WTC11 (cell line): ENCODE data around the gene ANAPC7. TPM values are rescaled to one million over a fixed set of nuclear protein-coding genes. Genes with fewer than 3 reads are reported as not detected.

Source experiments
- ATAC-seq: fragments of 200-7000 bp; cut with Tn5 transposase; 2 replicates; pipeline ENCODE4 v1.10.0; 2021; ENCODE audit warnings: mild to moderate bottlenecking, moderate library complexity
- CTCF ChIA-PET: fragments of 300-600 bp; sonication (Branson Sonifier 250); formaldehyde crosslinking; loops from one replicate; lab custom pipeline; 2021; ENCODE audit warnings: antibody characterized with exemption; lab: Charles Lee
- POLR2A ChIA-PET: fragments of 350-600 bp; sonication (Branson Sonifier 250); formaldehyde crosslinking; loops from one replicate; lab custom pipeline; 2021; ENCODE audit warnings: antibody characterized with exemption; lab: Charles Lee
- DNase-seq: peaks from one replicate; pipeline ENCODE4 v3.0.0; 2021; ENCODE audit warnings: low spot score
- H3K27ac Mint-ChIP-seq: 2 replicates; pipeline ENCODE4 v1.8.0; 2021; ENCODE audit warnings: mixed read lengths
- H3K27me3 Mint-ChIP-seq: 2 replicates; pipeline ENCODE4 v1.8.0; 2021; ENCODE audit warnings: low read depth, mild to moderate bottlenecking, moderate library complexity, mixed read lengths
- H3K36me3 Mint-ChIP-seq: 2 replicates; pipeline ENCODE4 v1.8.0; 2021; ENCODE audit warnings: mixed read lengths
- H3K4me1 Mint-ChIP-seq: 2 replicates; pipeline ENCODE4 v1.8.0; 2022; ENCODE audit warnings: mixed read lengths
- H3K4me3 Mint-ChIP-seq: 2 replicates; pipeline ENCODE4 v1.8.0; 2021; ENCODE audit warnings: mild to moderate bottlenecking, moderate library complexity, mixed read lengths
- H3K9me3 Mint-ChIP-seq: 2 replicates; pipeline ENCODE4 v1.8.0; 2021; ENCODE audit warnings: mixed read lengths
- ATF1 ChIP-seq: sonication (generic); formaldehyde crosslinking; IDR thresholded peaks from 2 replicates; pipeline ENCODE4 v1.8.1; 2023; ENCODE audit warnings: mild to moderate bottlenecking, moderate library complexity, missing genetic modification reagents
- ELF4 ChIP-seq: sonication (generic); formaldehyde crosslinking; IDR thresholded peaks from 2 replicates; pipeline ENCODE4 v1.8.1; 2022; ENCODE audit warnings: low read depth, mild to moderate bottlenecking, moderate library complexity, missing genetic modification reagents
- GRHL2 ChIP-seq: fragments of 250-450 bp; sonication (Bioruptor Pico); IDR thresholded peaks from 2 replicates; pipeline ENCODE4 v1.8.0; 2022; ENCODE audit warnings: mild to moderate bottlenecking, moderate library complexity; ENCODE audit not compliant: insufficient replicate concordance, severe bottlenecking
- HMGA2 ChIP-seq: fragments of 250-450 bp; sonication (Bioruptor Pico); IDR thresholded peaks from 2 replicates; pipeline ENCODE4 v1.4.0; 2021; ENCODE audit warnings: mild to moderate bottlenecking, moderate library complexity
- JAZF1 ChIP-seq: fragments of 250-450 bp; sonication (Bioruptor Pico); IDR thresholded peaks from 2 replicates; pipeline ENCODE4 v1.9.0; 2021; ENCODE audit warnings: moderate library complexity, mild to moderate bottlenecking, inconsistent platforms
- MYBL2 ChIP-seq: sonication (generic); formaldehyde crosslinking; IDR thresholded peaks from 2 replicates; pipeline ENCODE4 v1.8.1; 2023; ENCODE audit warnings: mild to moderate bottlenecking, moderate library complexity, missing genetic modification reagents
- NFE2L1 ChIP-seq: sonication (generic); formaldehyde crosslinking; IDR thresholded peaks from 2 replicates; pipeline ENCODE4 v1.8.1; 2023; ENCODE audit warnings: missing genetic modification reagents
- SOX15 ChIP-seq: fragments of 250-450 bp; sonication (Bioruptor Pico); IDR thresholded peaks from 2 replicates; pipeline ENCODE4 v1.9.0; 2021; ENCODE audit warnings: mild to moderate bottlenecking
- ZBTB21 ChIP-seq: sonication (generic); formaldehyde crosslinking; IDR thresholded peaks from 2 replicates; pipeline ENCODE4 v1.8.1; 2023; ENCODE audit warnings: mild to moderate bottlenecking, missing genetic modification reagents, borderline replicate concordance
- ZNF121 ChIP-seq: sonication (generic); formaldehyde crosslinking; IDR thresholded peaks from 2 replicates; pipeline ENCODE4 v1.8.0; 2023; ENCODE audit warnings: missing genetic modification reagents
- ZNF138 ChIP-seq: sonication (generic); formaldehyde crosslinking; conservative IDR thresholded peaks from 2 replicates; pipeline ENCODE4 v1.8.1; 2022; ENCODE audit warnings: mild to moderate bottlenecking, moderate library complexity, missing genetic modification reagents
- total RNA-seq: library from RNA; stranded (reverse); gene quantifications from 3 replicates; pipeline ENCODE4 v1.2.3, GENCODE V29; 2021
- TF ChIP-seq, protein P1 (sequence below): sonication (generic); formaldehyde crosslinking; IDR thresholded peaks from 2 replicates; pipeline ENCODE4 v1.8.0; 2022; ENCODE audit warnings: mild to moderate bottlenecking, missing genetic modification reagents
- TF ChIP-seq, protein P2 (sequence below): fragments of 250-450 bp; sonication (Bioruptor Pico); IDR thresholded peaks from 2 replicates; pipeline ENCODE4 v1.9.0; 2021; ENCODE audit warnings: mild to moderate bottlenecking, borderline replicate concordance
- TF ChIP-seq, protein P3 (sequence below): sonication (generic); formaldehyde crosslinking; IDR thresholded peaks from 2 replicates; pipeline ENCODE4 v1.8.1; 2023; ENCODE audit warnings: mild to moderate bottlenecking, moderate library complexity, missing genetic modification reagents
- TF ChIP-seq, protein P4 (sequence below): fragments of 250-450 bp; sonication (Bioruptor Pico); conservative IDR thresholded peaks from 2 replicates; pipeline ENCODE4 v1.9.0; 2021; ENCODE audit warnings: mild to moderate bottlenecking
- TF ChIP-seq, protein P5 (sequence below): sonication (generic); formaldehyde crosslinking; IDR thresholded peaks from 2 replicates; pipeline ENCODE4 v1.8.1; 2023; ENCODE audit warnings: mild to moderate bottlenecking, missing genetic modification reagents, moderate library complexity
- TF ChIP-seq, protein P6 (sequence below): fragments of 250-450 bp; sonication (Bioruptor Pico); IDR thresholded peaks from 2 replicates; pipeline ENCODE4 v2.1.2; 2022; ENCODE audit warnings: mild to moderate bottlenecking, moderate library complexity
- TF ChIP-seq, protein P7 (sequence below): fragments of 250-450 bp; sonication (Bioruptor Pico); IDR thresholded peaks from 2 replicates; pipeline ENCODE4 v1.9.0; 2021; ENCODE audit warnings: moderate library complexity, mild to moderate bottlenecking, inconsistent platforms, borderline replicate concordance
- TF ChIP-seq, protein P8 (sequence below): sonication (generic); formaldehyde crosslinking; IDR thresholded peaks from 2 replicates; pipeline ENCODE4 v1.8.1; 2022; ENCODE audit warnings: low read depth, missing genetic modification reagents, borderline replicate concordance
- TF ChIP-seq, protein P9 (sequence below): sonication (generic); formaldehyde crosslinking; IDR thresholded peaks from 2 replicates; pipeline ENCODE4 v1.8.0; 2023; ENCODE audit warnings: missing genetic modification reagents

ANAPC7 gene
- total RNA-seq, 1 experiment from 2014 or later = 93.4 TPM

DNA sequence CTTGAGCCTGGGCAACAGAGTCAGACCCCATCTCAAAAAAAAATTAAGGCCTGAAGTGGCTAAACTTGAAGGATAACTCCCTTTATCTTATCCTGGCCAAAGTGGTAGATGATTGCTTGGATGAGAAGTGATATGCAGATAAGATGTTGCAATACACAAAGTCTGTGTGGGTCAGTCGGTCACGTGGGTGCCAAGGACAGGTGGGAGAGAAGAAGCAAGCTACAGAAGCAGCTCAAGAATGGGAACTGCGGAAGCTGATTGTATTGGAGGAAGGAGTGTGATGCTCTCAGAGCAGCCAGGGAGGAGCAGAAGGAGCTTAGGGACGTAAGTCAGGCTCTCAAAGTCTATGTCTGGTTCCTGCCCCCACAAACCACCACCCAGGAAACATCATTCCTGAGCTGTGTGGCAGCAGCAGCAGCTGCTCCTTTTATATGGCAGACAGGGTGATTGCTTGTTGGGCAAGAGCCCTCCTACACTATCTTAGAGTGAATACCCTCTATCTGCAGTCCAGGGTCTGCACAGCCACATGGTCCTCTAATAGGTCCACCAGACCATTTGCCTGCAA, 67.9 kb downstream of the ANAPC7 start:
- no peaks in the 10 kb centered on the region for H3K9me3 Mint-ChIP-seq
- POLR2A ChIA-PET = interaction anchor here (0.6 kb wide), 1 partner anchor 13 kb away, joined by 3 read pairs; no protein-coding TSS in a partner anchor
- TF ChIP-seq ZNF121 (CRISPR knock-in tag) (no peak), JAZF1 (CRISPR knock-in tag) (no peak), ELF4 (CRISPR knock-in tag) (no peak), ZBTB21 (CRISPR knock-in tag) (no peak), SOX15 (no peak), ATF1 (CRISPR knock-in tag) (no peak), NFE2L1 (no peak), GRHL2 (CRISPR knock-in tag) (no peak), ZNF138 (no peak), MYBL2 (CRISPR knock-in tag) (no peak), HMGA2 (CRISPR knock-in tag) (no peak)
- TF ChIP-seq, protein P1, sequence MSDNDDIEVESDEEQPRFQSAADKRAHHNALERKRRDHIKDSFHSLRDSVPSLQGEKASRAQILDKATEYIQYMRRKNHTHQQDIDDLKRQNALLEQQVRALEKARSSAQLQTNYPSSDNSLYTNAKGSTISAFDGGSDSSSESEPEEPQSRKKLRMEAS (CRISPR knock-in tag) = no peak
- TF ChIP-seq, protein P2, sequence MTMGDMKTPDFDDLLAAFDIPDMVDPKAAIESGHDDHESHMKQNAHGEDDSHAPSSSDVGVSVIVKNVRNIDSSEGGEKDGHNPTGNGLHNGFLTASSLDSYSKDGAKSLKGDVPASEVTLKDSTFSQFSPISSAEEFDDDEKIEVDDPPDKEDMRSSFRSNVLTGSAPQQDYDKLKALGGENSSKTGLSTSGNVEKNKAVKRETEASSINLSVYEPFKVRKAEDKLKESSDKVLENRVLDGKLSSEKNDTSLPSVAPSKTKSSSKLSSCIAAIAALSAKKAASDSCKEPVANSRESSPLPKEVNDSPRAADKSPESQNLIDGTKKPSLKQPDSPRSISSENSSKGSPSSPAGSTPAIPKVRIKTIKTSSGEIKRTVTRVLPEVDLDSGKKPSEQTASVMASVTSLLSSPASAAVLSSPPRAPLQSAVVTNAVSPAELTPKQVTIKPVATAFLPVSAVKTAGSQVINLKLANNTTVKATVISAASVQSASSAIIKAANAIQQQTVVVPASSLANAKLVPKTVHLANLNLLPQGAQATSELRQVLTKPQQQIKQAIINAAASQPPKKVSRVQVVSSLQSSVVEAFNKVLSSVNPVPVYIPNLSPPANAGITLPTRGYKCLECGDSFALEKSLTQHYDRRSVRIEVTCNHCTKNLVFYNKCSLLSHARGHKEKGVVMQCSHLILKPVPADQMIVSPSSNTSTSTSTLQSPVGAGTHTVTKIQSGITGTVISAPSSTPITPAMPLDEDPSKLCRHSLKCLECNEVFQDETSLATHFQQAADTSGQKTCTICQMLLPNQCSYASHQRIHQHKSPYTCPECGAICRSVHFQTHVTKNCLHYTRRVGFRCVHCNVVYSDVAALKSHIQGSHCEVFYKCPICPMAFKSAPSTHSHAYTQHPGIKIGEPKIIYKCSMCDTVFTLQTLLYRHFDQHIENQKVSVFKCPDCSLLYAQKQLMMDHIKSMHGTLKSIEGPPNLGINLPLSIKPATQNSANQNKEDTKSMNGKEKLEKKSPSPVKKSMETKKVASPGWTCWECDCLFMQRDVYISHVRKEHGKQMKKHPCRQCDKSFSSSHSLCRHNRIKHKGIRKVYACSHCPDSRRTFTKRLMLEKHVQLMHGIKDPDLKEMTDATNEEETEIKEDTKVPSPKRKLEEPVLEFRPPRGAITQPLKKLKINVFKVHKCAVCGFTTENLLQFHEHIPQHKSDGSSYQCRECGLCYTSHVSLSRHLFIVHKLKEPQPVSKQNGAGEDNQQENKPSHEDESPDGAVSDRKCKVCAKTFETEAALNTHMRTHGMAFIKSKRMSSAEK (CRISPR knock-in tag) = no peak
- TF ChIP-seq, protein P3, sequence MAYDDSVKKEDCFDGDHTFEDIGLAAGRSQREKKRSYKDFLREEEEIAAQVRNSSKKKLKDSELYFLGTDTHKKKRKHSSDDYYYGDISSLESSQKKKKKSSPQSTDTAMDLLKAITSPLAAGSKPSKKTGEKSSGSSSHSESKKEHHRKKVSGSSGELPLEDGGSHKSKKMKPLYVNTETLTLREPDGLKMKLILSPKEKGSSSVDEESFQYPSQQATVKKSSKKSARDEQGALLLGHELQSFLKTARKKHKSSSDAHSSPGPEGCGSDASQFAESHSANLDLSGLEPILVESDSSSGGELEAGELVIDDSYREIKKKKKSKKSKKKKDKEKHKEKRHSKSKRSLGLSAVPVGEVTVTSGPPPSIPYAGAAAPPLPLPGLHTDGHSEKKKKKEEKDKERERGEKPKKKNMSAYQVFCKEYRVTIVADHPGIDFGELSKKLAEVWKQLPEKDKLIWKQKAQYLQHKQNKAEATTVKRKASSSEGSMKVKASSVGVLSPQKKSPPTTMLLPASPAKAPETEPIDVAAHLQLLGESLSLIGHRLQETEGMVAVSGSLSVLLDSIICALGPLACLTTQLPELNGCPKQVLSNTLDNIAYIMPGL (CRISPR knock-in tag) = no peak
- TF ChIP-seq, protein P4, sequence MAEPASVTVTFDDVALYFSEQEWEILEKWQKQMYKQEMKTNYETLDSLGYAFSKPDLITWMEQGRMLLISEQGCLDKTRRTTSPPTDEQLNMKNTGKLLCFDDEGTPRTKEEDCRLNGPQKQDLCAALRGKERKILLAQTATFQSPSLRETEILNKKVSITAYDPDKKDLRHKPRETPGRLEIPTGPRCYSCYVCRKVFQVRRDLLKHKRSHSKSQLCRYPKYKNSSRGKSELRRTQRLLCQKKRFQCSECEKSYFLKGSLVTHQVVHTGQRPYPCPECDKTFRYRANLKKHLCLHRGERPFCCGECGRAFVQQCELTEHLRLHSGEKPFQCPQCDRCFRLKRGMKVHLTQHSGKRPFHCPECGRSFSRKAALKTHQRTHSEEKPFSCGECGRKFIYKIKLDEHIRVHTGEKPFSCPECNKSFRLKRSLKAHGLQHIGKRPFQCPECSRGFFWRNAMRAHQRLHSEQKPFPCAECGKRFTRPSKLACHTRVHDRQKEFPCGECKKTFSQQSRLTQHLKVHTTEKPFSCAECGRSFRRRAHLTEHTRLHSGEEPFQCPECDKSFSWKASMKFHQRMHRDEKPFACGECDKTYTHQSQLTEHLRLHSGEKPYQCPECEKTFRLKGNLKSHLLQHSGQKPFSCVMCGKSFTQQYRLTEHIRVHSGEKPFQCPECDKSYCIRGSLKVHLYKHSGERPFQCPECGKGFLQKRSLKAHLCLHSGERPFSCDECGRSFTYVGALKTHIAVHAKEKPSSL (CRISPR knock-in tag) = no peak
- TF ChIP-seq, protein P5, sequence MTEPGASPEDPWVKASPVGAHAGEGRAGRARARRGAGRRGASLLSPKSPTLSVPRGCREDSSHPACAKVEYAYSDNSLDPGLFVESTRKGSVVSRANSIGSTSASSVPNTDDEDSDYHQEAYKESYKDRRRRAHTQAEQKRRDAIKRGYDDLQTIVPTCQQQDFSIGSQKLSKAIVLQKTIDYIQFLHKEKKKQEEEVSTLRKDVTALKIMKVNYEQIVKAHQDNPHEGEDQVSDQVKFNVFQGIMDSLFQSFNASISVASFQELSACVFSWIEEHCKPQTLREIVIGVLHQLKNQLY (CRISPR knock-in tag) = no peak
- TF ChIP-seq, protein P6, sequence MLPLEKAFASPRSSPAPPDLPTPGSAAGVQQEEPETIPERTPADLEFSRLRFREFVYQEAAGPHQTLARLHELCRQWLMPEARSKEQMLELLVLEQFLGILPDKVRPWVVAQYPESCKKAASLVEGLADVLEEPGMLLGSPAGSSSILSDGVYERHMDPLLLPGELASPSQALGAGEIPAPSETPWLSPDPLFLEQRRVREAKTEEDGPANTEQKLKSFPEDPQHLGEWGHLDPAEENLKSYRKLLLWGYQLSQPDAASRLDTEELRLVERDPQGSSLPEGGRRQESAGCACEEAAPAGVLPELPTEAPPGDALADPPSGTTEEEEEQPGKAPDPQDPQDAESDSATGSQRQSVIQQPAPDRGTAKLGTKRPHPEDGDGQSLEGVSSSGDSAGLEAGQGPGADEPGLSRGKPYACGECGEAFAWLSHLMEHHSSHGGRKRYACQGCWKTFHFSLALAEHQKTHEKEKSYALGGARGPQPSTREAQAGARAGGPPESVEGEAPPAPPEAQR = no peak
- TF ChIP-seq, protein P7, sequence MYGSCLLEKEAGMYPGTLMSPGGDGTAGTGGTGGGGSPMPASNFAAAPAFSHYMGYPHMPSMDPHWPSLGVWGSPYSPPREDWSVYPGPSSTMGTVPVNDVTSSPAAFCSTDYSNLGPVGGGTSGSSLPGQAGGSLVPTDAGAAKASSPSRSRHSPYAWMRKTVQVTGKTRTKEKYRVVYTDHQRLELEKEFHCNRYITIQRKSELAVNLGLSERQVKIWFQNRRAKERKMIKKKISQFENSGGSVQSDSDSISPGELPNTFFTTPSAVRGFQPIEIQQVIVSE (CRISPR knock-in tag) = no peak
- TF ChIP-seq, protein P8, sequence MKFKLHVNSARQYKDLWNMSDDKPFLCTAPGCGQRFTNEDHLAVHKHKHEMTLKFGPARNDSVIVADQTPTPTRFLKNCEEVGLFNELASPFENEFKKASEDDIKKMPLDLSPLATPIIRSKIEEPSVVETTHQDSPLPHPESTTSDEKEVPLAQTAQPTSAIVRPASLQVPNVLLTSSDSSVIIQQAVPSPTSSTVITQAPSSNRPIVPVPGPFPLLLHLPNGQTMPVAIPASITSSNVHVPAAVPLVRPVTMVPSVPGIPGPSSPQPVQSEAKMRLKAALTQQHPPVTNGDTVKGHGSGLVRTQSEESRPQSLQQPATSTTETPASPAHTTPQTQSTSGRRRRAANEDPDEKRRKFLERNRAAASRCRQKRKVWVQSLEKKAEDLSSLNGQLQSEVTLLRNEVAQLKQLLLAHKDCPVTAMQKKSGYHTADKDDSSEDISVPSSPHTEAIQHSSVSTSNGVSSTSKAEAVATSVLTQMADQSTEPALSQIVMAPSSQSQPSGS (CRISPR knock-in tag) = no peak
- TF ChIP-seq, protein P9, sequence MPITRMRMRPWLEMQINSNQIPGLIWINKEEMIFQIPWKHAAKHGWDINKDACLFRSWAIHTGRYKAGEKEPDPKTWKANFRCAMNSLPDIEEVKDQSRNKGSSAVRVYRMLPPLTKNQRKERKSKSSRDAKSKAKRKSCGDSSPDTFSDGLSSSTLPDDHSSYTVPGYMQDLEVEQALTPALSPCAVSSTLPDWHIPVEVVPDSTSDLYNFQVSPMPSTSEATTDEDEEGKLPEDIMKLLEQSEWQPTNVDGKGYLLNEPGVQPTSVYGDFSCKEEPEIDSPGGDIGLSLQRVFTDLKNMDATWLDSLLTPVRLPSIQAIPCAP (CRISPR knock-in tag) = no peak
- TF ChIP-seq, all 79 proteins: peak for 0
- peaks cover 89% of the 10 kb centered on the region for H3K36me3 Mint-ChIP-seq
- peaks cover under 1% of the 10 kb centered on the region; the same call in 1 of the 2 replicates for H3K4me1 Mint-ChIP-seq
- CTCF ChIA-PET = interaction anchor here (0.9 kb wide), 1 partner anchor 96 kb away, joined by 4 read pairs; no protein-coding TSS in a partner anchor
- H3K27me3 Mint-ChIP-seq = no peaks in the 10 kb centered on the region
- no peak for DNase-seq
- no peak for ATAC-seq
- no peak overlapping the region for H3K27ac Mint-ChIP-seq
- H3K4me3 Mint-ChIP-seq = no peak overlapping the region
